HL-60 (cell line): Measurements from ENCODE around the gene MAPK12.
"Not testable (repeated sequence)": the region's sequence is repeated elsewhere in the genome, so short reads cannot be mapped to it uniquely, and the experiment has no call there.

Source experiments
- DNase-seq, 2 experiments: peaks; one replicate each; pipeline ENCODE4 v3.0.0-alpha.2; 2010 to 2020; ENCODE audit warnings: low read depth in 1 of 2, low spot score in 1 of 2
- H3K27ac ChIP-seq: fragments of 250-450 bp; sonication (Bioruptor Pico); replicated peaks from 2 replicates; pipeline ENCODE4 v1.5.1; 2020; ENCODE audit warnings: mild to moderate bottlenecking, moderate library complexity
- H3K27me3 ChIP-seq: fragments of 250-450 bp; sonication (Bioruptor Pico); 2 replicates; pipeline ENCODE4 v1.5.1; 2021; ENCODE audit warnings: mild to moderate bottlenecking, moderate library complexity; ENCODE audit not compliant: insufficient read depth, poor library complexity, severe bottlenecking
- H3K4me3 ChIP-seq: replicated peaks from 2 replicates; pipeline ENCODE4 v1.5.1; 2011; ENCODE audit warnings: mild to moderate bottlenecking, control low read depth, low read length; ENCODE audit not compliant: insufficient read depth
- CTCF ChIP-seq: IDR thresholded peaks from one replicate; pipeline ENCODE4 v1.5.1; 2011; ENCODE audit warnings: low read length, control low read depth, inconsistent platforms; ENCODE audit not compliant: insufficient read depth
- GABPA ChIP-seq: IDR thresholded peaks from 2 replicates; pipeline ENCODE4 v1.6.1; 2012; ENCODE audit warnings: low read depth
- POLR2AphosphoS5 ChIP-seq: IDR thresholded peaks from 2 replicates; pipeline ENCODE4 v1.6.1; 2012; ENCODE audit warnings: low read depth
- SPI1 ChIP-seq: IDR thresholded peaks from 2 replicates; pipeline ENCODE4 v1.6.1; 2012; ENCODE audit warnings: low read depth, mild to moderate bottlenecking, borderline replicate concordance
- TF ChIP-seq, protein P1 (sequence below): IDR thresholded peaks from 2 replicates; pipeline ENCODE4 v1.6.1; 2012; ENCODE audit warnings: low read depth; ENCODE audit not compliant: insufficient replicate concordance

MAPK12 gene

DNA sequence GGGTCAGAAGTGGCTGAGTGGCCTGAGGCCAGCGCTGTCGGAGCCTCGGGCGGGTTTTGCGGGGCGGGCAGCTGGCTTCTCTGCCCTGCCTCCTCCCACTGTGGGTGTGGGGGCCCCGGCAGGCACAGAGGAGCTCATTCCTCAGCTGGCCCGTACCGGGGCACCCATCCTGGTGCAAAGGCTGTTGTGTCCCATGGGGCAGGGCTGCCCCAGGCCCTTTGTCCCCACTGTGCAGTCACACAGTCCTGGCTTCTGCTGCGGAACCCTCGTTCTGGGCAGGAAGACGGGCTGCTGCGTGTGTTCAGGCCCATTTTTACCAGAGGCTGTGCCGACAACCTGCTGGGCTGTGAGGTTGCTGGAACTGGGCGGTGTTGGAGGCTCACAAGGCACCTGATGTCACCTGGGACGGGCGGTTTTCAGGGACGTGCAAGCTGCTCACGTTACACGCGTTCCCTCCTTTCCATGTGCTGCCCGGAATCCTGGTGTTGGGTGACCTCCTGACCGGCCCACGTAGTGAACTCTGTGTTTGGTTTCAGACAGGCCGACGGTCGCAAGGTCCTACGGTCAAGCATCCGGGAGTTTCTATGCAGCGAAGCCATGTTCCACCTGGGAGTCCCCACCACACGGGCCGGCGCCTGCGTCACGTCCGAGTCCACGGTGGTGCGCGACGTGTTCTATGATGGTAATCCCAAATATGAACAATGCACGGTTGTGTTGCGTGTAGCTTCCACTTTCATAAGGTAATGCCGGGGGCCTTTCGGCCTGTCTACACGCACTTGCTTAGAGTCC lies 55.5 kb downstream of the MAPK12 start:
- no peak overlapping the region for H3K27ac ChIP-seq
- TF ChIP-seq SPI1 (no peak), CTCF (no peak), POLR2AphosphoS5 (no peak), GABPA (no peak)
- TF ChIP-seq, protein P1, sequence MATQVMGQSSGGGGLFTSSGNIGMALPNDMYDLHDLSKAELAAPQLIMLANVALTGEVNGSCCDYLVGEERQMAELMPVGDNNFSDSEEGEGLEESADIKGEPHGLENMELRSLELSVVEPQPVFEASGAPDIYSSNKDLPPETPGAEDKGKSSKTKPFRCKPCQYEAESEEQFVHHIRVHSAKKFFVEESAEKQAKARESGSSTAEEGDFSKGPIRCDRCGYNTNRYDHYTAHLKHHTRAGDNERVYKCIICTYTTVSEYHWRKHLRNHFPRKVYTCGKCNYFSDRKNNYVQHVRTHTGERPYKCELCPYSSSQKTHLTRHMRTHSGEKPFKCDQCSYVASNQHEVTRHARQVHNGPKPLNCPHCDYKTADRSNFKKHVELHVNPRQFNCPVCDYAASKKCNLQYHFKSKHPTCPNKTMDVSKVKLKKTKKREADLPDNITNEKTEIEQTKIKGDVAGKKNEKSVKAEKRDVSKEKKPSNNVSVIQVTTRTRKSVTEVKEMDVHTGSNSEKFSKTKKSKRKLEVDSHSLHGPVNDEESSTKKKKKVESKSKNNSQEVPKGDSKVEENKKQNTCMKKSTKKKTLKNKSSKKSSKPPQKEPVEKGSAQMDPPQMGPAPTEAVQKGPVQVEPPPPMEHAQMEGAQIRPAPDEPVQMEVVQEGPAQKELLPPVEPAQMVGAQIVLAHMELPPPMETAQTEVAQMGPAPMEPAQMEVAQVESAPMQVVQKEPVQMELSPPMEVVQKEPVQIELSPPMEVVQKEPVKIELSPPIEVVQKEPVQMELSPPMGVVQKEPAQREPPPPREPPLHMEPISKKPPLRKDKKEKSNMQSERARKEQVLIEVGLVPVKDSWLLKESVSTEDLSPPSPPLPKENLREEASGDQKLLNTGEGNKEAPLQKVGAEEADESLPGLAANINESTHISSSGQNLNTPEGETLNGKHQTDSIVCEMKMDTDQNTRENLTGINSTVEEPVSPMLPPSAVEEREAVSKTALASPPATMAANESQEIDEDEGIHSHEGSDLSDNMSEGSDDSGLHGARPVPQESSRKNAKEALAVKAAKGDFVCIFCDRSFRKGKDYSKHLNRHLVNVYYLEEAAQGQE = no peak

GRCh38 chr22:50204998-50205397 lies 56.5 kb downstream of the MAPK12 start:
- H3K4me3 ChIP-seq = not testable (repeated sequence)

More for the DNA sequence above, 55.5 kb downstream of the MAPK12 start:
- no peak for DNase-seq
- no peaks in the 10 kb centered on the region for H3K27me3 ChIP-seq
- H3K4me3 ChIP-seq = no peak overlapping the region

DNA sequence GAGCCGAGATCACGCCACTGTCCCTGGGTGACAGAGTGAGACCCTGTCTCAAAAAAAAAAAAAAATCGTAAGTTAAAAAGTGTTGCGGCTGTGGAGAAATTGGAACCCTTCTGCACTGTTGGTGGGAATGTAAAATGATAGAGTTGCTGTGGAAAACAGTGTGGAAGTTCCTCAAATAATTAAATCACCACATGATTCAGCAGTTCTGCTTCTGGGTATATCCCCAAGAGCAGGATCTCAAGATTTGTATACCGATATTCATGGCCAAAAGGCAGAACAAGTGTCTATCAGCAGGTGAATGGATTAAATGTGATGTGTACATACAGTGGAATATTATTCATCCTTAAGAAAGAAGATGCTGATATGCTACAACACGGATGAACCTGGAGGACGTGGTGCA lies 56.9 kb downstream of the MAPK12 start:
- Histone ChIP-seq H3K27ac (no peak overlapping the region; the same call in none of the 2 replicates), H3K27me3 (no peaks in the 10 kb centered on the region), H3K4me3 (no peak overlapping the region)
- no peak for TF ChIP-seq SPI1
- TF ChIP-seq, protein P1 = no peak
- no peak for TF ChIP-seq CTCF
- no peak for TF ChIP-seq GABPA
- no peak for TF ChIP-seq POLR2AphosphoS5
- peak in 1 of 2 experiments; percentile 25 for DNase-seq

More at GRCh38 chr22:50204998-50205397, 56.5 kb downstream of the MAPK12 start:
- not testable (repeated sequence) for H3K27ac ChIP-seq, H3K27me3 ChIP-seq, DNase-seq

DNA sequence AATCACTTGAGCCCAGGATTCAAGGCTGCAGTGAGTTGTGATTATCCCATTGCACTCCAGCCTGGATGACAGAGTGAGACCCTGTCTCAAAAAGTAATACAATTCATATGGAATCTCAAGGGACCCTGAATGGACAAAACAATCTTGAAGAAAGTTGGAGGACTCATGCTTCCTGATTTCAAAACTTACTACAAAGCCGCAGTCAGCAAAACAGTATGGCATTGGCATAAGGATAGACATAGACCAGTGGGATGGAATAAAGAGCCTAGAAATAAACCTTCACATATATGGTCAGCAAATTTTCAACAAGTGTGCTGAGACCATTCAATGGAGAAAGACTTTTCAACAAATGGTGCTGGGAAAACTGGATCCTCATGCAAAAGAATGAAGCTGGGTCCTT lies 58.2 kb downstream of the MAPK12 start:
- Histone ChIP-seq H3K27me3 (no peaks in the 10 kb centered on the region), H3K27ac (no peak overlapping the region), H3K4me3 (no peak overlapping the region)
- no peak for TF ChIP-seq CTCF
- TF ChIP-seq GABPA = no peak
- TF ChIP-seq SPI1 = no peak
- TF ChIP-seq, protein P1 = no peak
- TF ChIP-seq POLR2AphosphoS5 = no peak
- no peak for DNase-seq
